MCF 10A (cell line): Measurements from ENCODE around the gene SREBF1. TPM values are rescaled to one million over a fixed set of nuclear protein-coding genes. Genes with fewer than 3 reads are reported as not detected.

Experiments used
- BruUV-seq: library from RNA; stranded (reverse); fragments of 400-500 nt; replicated peaks from 2 replicates; lab custom pipeline; 2021; lab: Mats Ljungman, UMichigan
- CTCF ChIA-PET: fragments of 300-600 bp; sonication (Branson Sonifier 250); formaldehyde crosslinking; extraction: SDS; loops from one replicate; lab custom pipeline; 2021; ENCODE audit warnings: antibody characterized with exemption, inconsistent platforms; lab: Yijun Ruan, JAX
- POLR2A ChIA-PET: fragments of 300-600, 350-650 bp; sonication (Branson Sonifier 250); formaldehyde crosslinking; extraction: SDS; loops from one replicate; lab custom pipeline; 2020; ENCODE audit warnings: antibody characterized with exemption, inconsistent platforms; lab: Yijun Ruan, JAX
- DNase-seq: peaks from one replicate; pipeline ENCODE4 v3.0.0-alpha.2; 2018; ENCODE audit not compliant: unreplicated experiment
- H3K27ac Mint-ChIP-seq: one replicate; pipeline ENCODE4 v1.8.0; 2022; ENCODE audit warnings: mild to moderate bottlenecking, low read depth, mixed read lengths; ENCODE audit not compliant: unreplicated experiment
- H3K27me3 Mint-ChIP-seq: one replicate; pipeline ENCODE4 v1.8.0; 2022; ENCODE audit warnings: mixed read lengths; ENCODE audit not compliant: insufficient read depth, unreplicated experiment
- H3K36me3 Mint-ChIP-seq: one replicate; pipeline ENCODE4 v1.8.0; 2022; ENCODE audit warnings: mild to moderate bottlenecking, moderate library complexity, mixed read lengths; ENCODE audit not compliant: insufficient read depth, unreplicated experiment
- H3K4me1 Mint-ChIP-seq: one replicate; pipeline ENCODE4 v1.8.0; 2022; ENCODE audit warnings: mixed read lengths; ENCODE audit not compliant: insufficient read depth, unreplicated experiment
- H3K4me3 Mint-ChIP-seq: one replicate; pipeline ENCODE4 v1.8.0; 2022; ENCODE audit warnings: mild to moderate bottlenecking, moderate library complexity, mixed read lengths; ENCODE audit not compliant: unreplicated experiment
- H3K9me3 Mint-ChIP-seq: one replicate; pipeline ENCODE4 v1.8.0; 2022; ENCODE audit warnings: mixed read lengths; ENCODE audit not compliant: unreplicated experiment
- CTCF ChIP-seq: fragments of 200-600 bp; IDR thresholded peaks from one replicate; pipeline ENCODE4 v1.8.0; 2022; ENCODE audit warnings: antibody characterized with exemption, mild to moderate bottlenecking; ENCODE audit not compliant: unreplicated experiment
- intact Hi-C: fragments of 100-400 bp; cut with micrococcal nuclease; formaldehyde crosslinking; loops from 2 replicates; pipeline ENCODE4 v1.14.1; 2022
- total RNA-seq: library from RNA; stranded (reverse); gene quantifications from 2 replicates; pipeline ENCODE4 v1.2.3, GENCODE V29; 2022

The SREBF1 gene
- total RNA-seq, 1 experiment from 2014 or later, result 87.1 TPM

- Mint-ChIP-seq H3K36me3 (peaks cover 59% of the 10 kb centered on the region), H3K27me3 (no peaks in the 10 kb centered on the region), H3K4me1 (peaks cover 2% of the 10 kb centered on the region), H3K27ac (peak overlapping the region; percentile 27), H3K4me3 (no peak overlapping the region), H3K9me3 (no peaks in the 10 kb centered on the region)
- no peak for TF ChIP-seq CTCF
- DNase-seq, result no peak
- intact Hi-C loops, result no loop called here
- ChIA-PET POLR2A (interaction anchor here (1.1 kb wide), 1 partner anchor 36 kb away, joined by 5 read pairs; the partner anchor contains the start of gene SREBF1), CTCF (interaction anchor here (1.1 kb wide), 1 partner anchor 11 kb away, joined by 4 read pairs; no protein-coding TSS in a partner anchor)
- BruUV-seq, result no TSS peak
Observed at GRCh38 chr17:17800504-17801021, 36.2 kb downstream of the SREBF1 start.

- Mint-ChIP-seq H3K27me3 (no peaks in the 10 kb centered on the region), H3K36me3 (peaks cover 60% of the 10 kb centered on the region), H3K9me3 (no peaks in the 10 kb centered on the region), H3K4me3 (no peak overlapping the region), H3K27ac (no peak overlapping the region), H3K4me1 (no peaks in the 10 kb centered on the region)
- ChIA-PET CTCF (no interaction called here), POLR2A (no interaction called here)
- no peak for TF ChIP-seq CTCF
- BruUV-seq, result no TSS peak
- no peak for DNase-seq
- intact Hi-C loops, result no loop called here
Observed at GRCh38 chr17:17798573-17799255, 38.1 kb downstream of the SREBF1 start.

- H3K4me3 Mint-ChIP-seq, result no peak overlapping the region
- intact Hi-C loops, result no loop called here
- H3K36me3 Mint-ChIP-seq, result peaks cover 53% of the 10 kb centered on the region
- H3K27me3 Mint-ChIP-seq, result no peaks in the 10 kb centered on the region
- POLR2A ChIA-PET, result no interaction called here
- no TSS peak for BruUV-seq
- no peaks in the 10 kb centered on the region for H3K4me1 Mint-ChIP-seq
- TF ChIP-seq CTCF, result no peak
- no peaks in the 10 kb centered on the region for H3K9me3 Mint-ChIP-seq
- no peak overlapping the region for H3K27ac Mint-ChIP-seq
- CTCF ChIA-PET, result interaction anchor here (0.6 kb wide), 1 partner anchor 11 kb away, joined by 3 read pairs; no protein-coding TSS in a partner anchor
- no peak for DNase-seq
Observed at GRCh38 chr17:17798010-17798556, 38.7 kb downstream of the SREBF1 start.

- DNase-seq, result no peak
- no peak for TF ChIP-seq CTCF
- intact Hi-C loops, result no loop called here
- no peaks in the 10 kb centered on the region for H3K9me3 Mint-ChIP-seq
- H3K4me3 Mint-ChIP-seq, result no peak overlapping the region
- no peaks in the 10 kb centered on the region for H3K4me1 Mint-ChIP-seq
- no peak overlapping the region for H3K27ac Mint-ChIP-seq
- ChIA-PET CTCF (interaction anchor here (0.6 kb wide), 3 partner anchors 10 to 387 kb away, joined by 3 to 4 read pairs (median 3); no protein-coding TSS in a partner anchor), POLR2A (interaction anchor here (0.6 kb wide), 1 partner anchor 11 kb away, joined by 3 read pairs; no protein-coding TSS in a partner anchor)
- peaks cover 45% of the 10 kb centered on the region for H3K36me3 Mint-ChIP-seq
- no TSS peak for BruUV-seq
- H3K27me3 Mint-ChIP-seq, result no peaks in the 10 kb centered on the region
Observed at GRCh38 chr17:17797119-17797809, 39.5 kb downstream of the SREBF1 start.
